PC-3 (cell line): ENCODE results near the gene NAA38. TPM values are rescaled to one million over a fixed set of nuclear protein-coding genes. Genes with fewer than 3 reads are reported as not detected.

Experiments
- ATAC-seq: fragments of 200-7000 bp; cut with Tn5 transposase; 2 replicates; pipeline ENCODE4 v1.9.1; 2020; ENCODE audit warnings: mild to moderate bottlenecking, moderate library complexity
- Bru-seq: library from RNA; stranded (reverse); fragments of 400-500 nt; gene quantifications from one replicate; lab custom pipeline; 2021; lab: Mats Ljungman, UMichigan
- BruChase-seq, 2 experiments: library from RNA; stranded (reverse); fragments of 400-500 nt; gene quantifications; one replicate each; lab custom pipeline; 2021; lab: Mats Ljungman, UMichigan
- BruUV-seq: library from RNA; stranded (reverse); fragments of 400-500 nt; replicated peaks from 2 replicates; lab custom pipeline; 2021; lab: Mats Ljungman, UMichigan
- CTCF ChIA-PET: fragments of 300-600 bp; sonication (Branson Sonifier 250); formaldehyde crosslinking; loops from one replicate; lab custom pipeline; 2022; ENCODE audit warnings: antibody characterized with exemption; lab: Charles Lee
- POLR2A ChIA-PET: fragments of 300-600 bp; sonication (Branson Sonifier 250); formaldehyde crosslinking; loops from one replicate; lab custom pipeline; 2022; ENCODE audit warnings: antibody characterized with exemption; ENCODE audit not compliant: unreplicated experiment; lab: Charles Lee
- DNase-seq: peaks from one replicate; pipeline ENCODE4 v3.0.0-alpha.2; 2015
- H2AFZ ChIP-seq: fragments of 300-600 bp; sonication (generic); 2 replicates; pipeline ENCODE4 v1.6.0; 2016; ENCODE audit warnings: antibody characterized with exemption, low read length
- H3F3A ChIP-seq: fragments of 300-600 bp; sonication (generic); one replicate; pipeline ENCODE4 v1.6.0; 2017; ENCODE audit warnings: antibody characterized with exemption, low read length, control low read depth, mild to moderate bottlenecking; ENCODE audit not compliant: unreplicated experiment
- H3K27ac ChIP-seq: fragments of 300-600 bp; sonication (generic); 2 replicates; pipeline ENCODE4 v1.5.1; 2016; ENCODE audit warnings: mild to moderate bottlenecking, low read length
- H3K27me3 ChIP-seq: fragments of 300-600 bp; sonication (generic); 2 replicates; pipeline ENCODE4 v1.6.1; 2016; ENCODE audit warnings: low read length, mixed read lengths
- H3K36me3 ChIP-seq: fragments of 300-600 bp; sonication (generic); 2 replicates; pipeline ENCODE4 v1.6.1; 2016; ENCODE audit warnings: low read depth, mixed run types, low read length, mixed read lengths
- H3K4me1 ChIP-seq: fragments of 300-600 bp; sonication (generic); 2 replicates; pipeline ENCODE4 v1.5.1; 2016; ENCODE audit warnings: low read length; ENCODE audit not compliant: insufficient read depth
- H3K4me2 ChIP-seq: fragments of 300-600 bp; sonication (generic); 2 replicates; pipeline ENCODE4 v1.6.0; 2016; ENCODE audit warnings: low read length
- H3K4me3 ChIP-seq: fragments of 300-600 bp; sonication (generic); 2 replicates; pipeline ENCODE4 v1.5.1; 2016; ENCODE audit warnings: mild to moderate bottlenecking, low read length, mixed read lengths
- H3K79me2 ChIP-seq: fragments of 300-600 bp; sonication (generic); 2 replicates; pipeline ENCODE4 v1.6.1; 2017; ENCODE audit warnings: low read length, mixed read lengths
- H3K9ac ChIP-seq: fragments of 300-600 bp; sonication (generic); 2 replicates; pipeline ENCODE4 v1.6.0; 2016; ENCODE audit warnings: mild to moderate bottlenecking, low read length
- H3K9me2 ChIP-seq: fragments of 300-600 bp; sonication (generic); replicated peaks from 2 replicates; pipeline ENCODE4 v1.6.1; 2016; ENCODE audit warnings: mixed run types, low read length, mixed read lengths
- H3K9me3 ChIP-seq: fragments of 300-600 bp; sonication (generic); 2 replicates; pipeline ENCODE4 v1.6.1; 2016; ENCODE audit warnings: low read length, mixed read lengths
- H4K20me1 ChIP-seq: fragments of 300-600 bp; sonication (generic); 2 replicates; pipeline ENCODE4 v1.6.1; 2016; ENCODE audit warnings: low read length, mixed read lengths
- EZH2 ChIP-seq: fragments of 300-600 bp; sonication (generic); IDR thresholded peaks from one replicate; pipeline ENCODE4 v1.6.1; 2017; ENCODE audit warnings: antibody characterized with exemption, mild to moderate bottlenecking, low read length; ENCODE audit not compliant: unreplicated experiment
- EZH2phosphoT487 ChIP-seq: fragments of 300-600 bp; sonication (generic); IDR thresholded peaks from 2 replicates; pipeline ENCODE4 v1.6.1; 2018; ENCODE audit warnings: mild to moderate bottlenecking, antibody characterized with exemption, low read length, borderline replicate concordance
- intact Hi-C: fragments of 100-400 bp; cut with micrococcal nuclease; formaldehyde crosslinking; loops from 2 replicates; pipeline ENCODE4 v1.9.0; 2023
- long read RNA-seq: library from polyadenylated mRNA; unstranded; transcript quantifications from one replicate; pipeline ENCODE4 v2.0.0, GENCODE V29; 2021; ENCODE audit not compliant: unreplicated experiment
- total RNA-seq: library from RNA; depleted of rRNA; stranded (reverse); fragments of >200 nt; gene quantifications from 2 replicates; pipeline ENCODE4 v1.2.3, GENCODE V29; 2014; rRNA removed
- TF ChIP-seq, protein P1 (sequence below): fragments of 300-600 bp; sonication (generic); conservative IDR thresholded peaks from 2 replicates; pipeline ENCODE4 v1.5.1; 2017; ENCODE audit warnings: antibody characterized with exemption, low read depth, mild to moderate bottlenecking, low read length

The NAA38 gene, protein sequence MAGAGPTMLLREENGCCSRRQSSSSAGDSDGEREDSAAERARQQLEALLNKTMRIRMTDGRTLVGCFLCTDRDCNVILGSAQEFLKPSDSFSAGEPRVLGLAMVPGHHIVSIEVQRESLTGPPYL
- 403 and 409 TPM in 2 replicates for total RNA-seq
- Bru-seq, nascent RNA, result percentile 72 among the genes with signal in this experiment
- percentile 78 among the genes with signal in this experiment for BruChase-seq, experiment 1, labeled RNA remaining after a 6-hour chase
- BruChase-seq, experiment 2, labeled RNA remaining after a 2-hour chase, result percentile 80 among the genes with signal in this experiment
- long read RNA-seq, transcript NAA38-205 (3 exons, 852 nt), result minor isoform, 19 of 91 reads
- long read RNA-seq, transcript NAA38-206 (2 exons, 424 nt), result minor isoform, 11 of 91 reads
- long read RNA-seq, transcript NAA38-201 (2 exons, 999 nt), result major isoform, 34 of 91 reads
- long read RNA-seq, partial matches to known transcripts, result 11 of 91 reads
- long read RNA-seq, other reads (novel, unspliced or antisense), result 14 of 91 reads

DNA sequence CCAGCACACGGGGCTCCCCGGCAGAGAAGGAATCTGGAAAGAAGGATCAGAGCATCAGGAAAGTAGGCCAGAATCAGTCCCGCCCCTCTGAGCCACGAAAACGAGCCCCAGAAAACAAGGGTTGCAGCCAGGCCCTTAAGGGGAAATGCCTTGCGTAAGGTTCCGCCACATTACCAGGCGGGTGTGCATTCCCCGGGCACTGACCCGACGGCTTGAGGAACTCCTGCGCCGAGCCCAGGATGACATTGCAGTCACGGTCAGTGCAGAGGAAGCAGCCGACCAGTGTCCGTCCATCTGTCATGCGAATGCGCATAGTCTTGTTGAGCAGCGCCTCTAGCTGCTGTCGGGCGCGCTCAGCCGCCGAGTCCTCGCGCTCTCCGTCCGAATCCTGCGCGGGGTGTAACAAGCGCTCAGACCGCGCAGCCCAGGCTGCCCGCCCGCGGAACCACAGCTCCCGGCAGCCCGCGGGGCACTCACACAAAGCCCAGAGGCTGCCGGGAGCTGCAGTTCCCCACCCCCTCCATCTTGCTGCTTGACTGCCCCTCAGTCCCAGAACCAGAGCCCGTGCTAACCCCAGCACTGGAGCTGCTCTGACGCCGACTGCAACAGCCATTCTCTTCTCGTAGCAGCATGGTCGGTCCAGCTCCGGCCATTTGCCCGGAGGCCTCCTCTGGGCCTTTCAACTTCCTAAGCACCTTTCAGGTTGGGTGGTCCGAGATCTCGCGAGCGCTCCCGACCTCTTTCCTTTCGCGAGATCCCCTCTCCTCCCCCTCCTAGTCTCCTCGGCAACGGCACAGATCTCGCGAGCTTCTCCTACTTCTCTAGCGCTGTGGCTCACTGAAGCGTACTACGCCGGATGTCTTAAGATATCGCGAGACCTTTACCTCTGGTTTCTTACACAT lies at the start of gene NAA38:
TSS of gene NAA38 (minus strand) at position 749 of the 902 bp plus-strand sequence. CDS start at position 653, 96 bp downstream.
- peak; percentile 78 for ATAC-seq
- intact Hi-C loops, result loop anchor here (2.0 kb wide), 2 partner anchors 14 to 22 kb away; partner anchors contain the start of gene KDM6B
- Histone ChIP-seq H3K27me3 (no peaks in the 10 kb centered on the region), H3K4me1 (peaks cover 17% of the 10 kb centered on the region), H3K4me2 (peak within 1 kb of the TSS; percentile 97), H3K9me3 (no peaks in the 10 kb centered on the region), H3K27ac (peak within 1 kb of the TSS; percentile 88), H3K9me2 (no peaks in the 10 kb centered on the region), H3F3A (no peaks in the 10 kb centered on the region), H3K4me3 (peak within 1 kb of the TSS; percentile 90), H4K20me1 (no peaks in the 10 kb centered on the region), H3K79me2 (peaks cover 50% of the 10 kb centered on the region), H3K36me3 (peaks cover 8% of the 10 kb centered on the region; the same call in 1 of the 2 replicates), H2AFZ (peak within 1 kb of the TSS; percentile 90), H3K9ac (peak within 1 kb of the TSS; percentile 94)
- POLR2A ChIA-PET, result interaction anchor here (0.6 kb wide), 1 partner anchor 211 kb away, joined by 4 read pairs; no protein-coding TSS in a partner anchor
- TSS peak; percentile 94 for BruUV-seq
- peak; percentile 97 for DNase-seq
- CTCF ChIA-PET, result interaction anchor here (0.7 to 0.9 kb wide), 3 partner anchors 32 to 113 kb away, joined by 3 to 30 read pairs (median 3); no protein-coding TSS in a partner anchor
- TF ChIP-seq, protein P1, sequence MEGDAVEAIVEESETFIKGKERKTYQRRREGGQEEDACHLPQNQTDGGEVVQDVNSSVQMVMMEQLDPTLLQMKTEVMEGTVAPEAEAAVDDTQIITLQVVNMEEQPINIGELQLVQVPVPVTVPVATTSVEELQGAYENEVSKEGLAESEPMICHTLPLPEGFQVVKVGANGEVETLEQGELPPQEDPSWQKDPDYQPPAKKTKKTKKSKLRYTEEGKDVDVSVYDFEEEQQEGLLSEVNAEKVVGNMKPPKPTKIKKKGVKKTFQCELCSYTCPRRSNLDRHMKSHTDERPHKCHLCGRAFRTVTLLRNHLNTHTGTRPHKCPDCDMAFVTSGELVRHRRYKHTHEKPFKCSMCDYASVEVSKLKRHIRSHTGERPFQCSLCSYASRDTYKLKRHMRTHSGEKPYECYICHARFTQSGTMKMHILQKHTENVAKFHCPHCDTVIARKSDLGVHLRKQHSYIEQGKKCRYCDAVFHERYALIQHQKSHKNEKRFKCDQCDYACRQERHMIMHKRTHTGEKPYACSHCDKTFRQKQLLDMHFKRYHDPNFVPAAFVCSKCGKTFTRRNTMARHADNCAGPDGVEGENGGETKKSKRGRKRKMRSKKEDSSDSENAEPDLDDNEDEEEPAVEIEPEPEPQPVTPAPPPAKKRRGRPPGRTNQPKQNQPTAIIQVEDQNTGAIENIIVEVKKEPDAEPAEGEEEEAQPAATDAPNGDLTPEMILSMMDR, result peak; percentile 26; the same call in 1 of the 2 replicates
- TF ChIP-seq EZH2phosphoT487, result no peak

DNA sequence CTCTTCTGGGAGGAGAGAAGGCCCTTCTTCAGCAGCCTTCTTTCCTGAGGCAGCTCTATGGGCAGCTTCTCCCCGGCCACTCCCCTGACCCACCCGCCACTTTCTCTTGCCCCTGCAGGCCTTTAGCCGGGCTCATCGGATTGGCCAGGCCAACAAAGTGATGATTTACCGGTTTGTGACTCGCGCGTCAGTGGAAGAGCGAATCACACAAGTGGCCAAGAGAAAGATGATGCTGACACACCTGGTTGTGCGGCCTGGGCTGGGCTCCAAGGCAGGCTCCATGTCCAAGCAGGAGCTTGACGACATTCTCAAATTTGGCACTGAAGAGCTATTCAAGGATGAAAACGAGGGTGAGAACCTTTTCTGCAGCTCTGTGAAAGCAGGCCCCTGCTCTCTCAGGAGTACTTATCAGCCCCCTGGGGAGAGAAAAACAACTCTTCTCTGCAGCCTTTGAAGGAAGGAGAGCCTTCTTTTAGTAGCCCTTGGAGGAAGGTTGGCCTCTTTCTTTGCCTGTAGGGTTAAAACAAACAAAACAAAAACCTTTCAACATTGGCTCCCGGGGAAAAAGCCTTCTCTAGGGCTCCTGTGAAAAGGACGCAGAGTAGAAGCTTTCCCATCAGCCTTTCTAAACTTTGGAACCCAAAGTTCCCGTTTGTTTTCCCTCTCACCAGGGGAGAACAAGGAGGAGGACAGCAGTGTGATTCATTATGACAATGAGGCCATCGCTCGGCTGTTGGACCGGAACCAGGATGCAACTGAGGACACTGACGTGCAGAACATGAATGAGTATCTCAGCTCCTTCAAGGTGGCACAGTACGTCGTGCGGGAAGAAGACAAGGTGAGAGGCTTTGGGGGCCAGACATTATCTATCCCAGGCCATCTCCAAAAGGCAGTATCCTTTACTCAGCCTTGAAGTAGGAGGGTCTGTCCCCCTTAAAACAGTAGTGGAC lies 46.1 kb upstream of the NAA38 start:
- TF ChIP-seq, protein P1, result no peak
- TF ChIP-seq EZH2phosphoT487 (no peak), EZH2 (no peak)
- H2AFZ ChIP-seq, result no peak overlapping the region
- ATAC-seq (no peak), DNase-seq (peak; percentile 19)
- H3K79me2 ChIP-seq, result no peaks in the 10 kb centered on the region
- ChIA-PET CTCF (no interaction called here), POLR2A (no interaction called here)
- no peak overlapping the region for H3K4me2 ChIP-seq
- H3K9ac ChIP-seq, result no peak overlapping the region
- H3K9me3 ChIP-seq, result no peaks in the 10 kb centered on the region
- no peaks in the 10 kb centered on the region for H3F3A ChIP-seq
- no peaks in the 10 kb centered on the region for H3K9me2 ChIP-seq
- intact Hi-C loops, result no loop called here
- H3K27me3 ChIP-seq, result no peaks in the 10 kb centered on the region
- H3K4me1 ChIP-seq, result no peaks in the 10 kb centered on the region
- H3K4me3 ChIP-seq, result no peak overlapping the region
- TSS peak; percentile 21 for BruUV-seq
- peaks cover 36% of the 10 kb centered on the region for H3K36me3 ChIP-seq
- no peak overlapping the region for H3K27ac ChIP-seq
- no peaks in the 10 kb centered on the region for H4K20me1 ChIP-seq
